GM12891 (cell line): ENCODE data around the gene ACP2.

Experiments used
- POLR2A ChIP-seq: IDR thresholded peaks from 2 replicates; pipeline ENCODE4 v1.6.1; 2011; ENCODE audit warnings: low read depth, low read length, control low read depth
- POLR2AphosphoS5 ChIP-seq: IDR thresholded peaks from 2 replicates; pipeline ENCODE4 v1.6.1; 2011; ENCODE audit warnings: low read depth, low read length, control low read depth
- SPI1 ChIP-seq: IDR thresholded peaks from 2 replicates; pipeline ENCODE4 v1.6.1; 2011; ENCODE audit warnings: low read depth, low read length, control low read depth

DNA sequence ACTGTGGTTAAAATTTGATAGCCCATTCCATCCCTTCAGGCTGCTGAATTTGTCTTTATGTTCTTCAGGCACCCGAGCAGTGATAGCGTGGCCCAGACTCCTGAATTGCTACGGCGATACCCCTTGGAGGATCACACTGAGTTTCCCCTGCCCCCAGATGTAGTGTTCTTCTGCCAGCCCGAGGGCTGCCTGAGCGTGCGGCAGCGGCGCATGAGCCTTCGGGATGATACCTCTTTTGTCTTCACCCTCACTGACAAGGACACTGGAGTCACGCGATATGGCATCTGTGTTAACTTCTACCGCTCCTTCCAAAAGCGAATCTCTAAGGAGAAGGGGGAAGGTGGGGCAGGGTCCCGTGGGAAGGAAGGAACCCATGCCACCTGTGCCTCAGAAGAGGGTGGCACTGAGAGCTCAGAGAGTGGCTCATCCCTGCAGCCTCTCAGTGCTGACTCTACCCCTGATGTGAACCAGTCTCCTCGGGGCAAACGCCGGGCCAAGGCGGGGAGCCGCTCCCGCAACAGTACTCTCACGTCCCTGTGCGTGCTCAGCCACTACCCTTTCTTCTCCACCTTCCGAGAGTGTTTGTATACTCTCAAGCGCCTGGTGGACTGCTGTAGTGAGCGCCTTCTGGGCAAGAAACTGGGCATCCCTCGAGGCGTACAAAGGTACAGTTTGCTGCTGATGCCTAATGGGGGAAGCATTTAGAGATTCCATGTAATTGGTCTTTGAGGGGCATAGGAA is 26.1 kb upstream of the ACP2 start:
- TF ChIP-seq POLR2A (no peak), POLR2AphosphoS5 (no peak), SPI1 (no peak)
